ENCODE measurements around the gene HSD17B1.
"Not testable (repeated sequence)": the region's sequence is repeated elsewhere in the genome, so short reads cannot be mapped to it uniquely, and the experiment has no call there.

Gene HSD17B1

DNA sequence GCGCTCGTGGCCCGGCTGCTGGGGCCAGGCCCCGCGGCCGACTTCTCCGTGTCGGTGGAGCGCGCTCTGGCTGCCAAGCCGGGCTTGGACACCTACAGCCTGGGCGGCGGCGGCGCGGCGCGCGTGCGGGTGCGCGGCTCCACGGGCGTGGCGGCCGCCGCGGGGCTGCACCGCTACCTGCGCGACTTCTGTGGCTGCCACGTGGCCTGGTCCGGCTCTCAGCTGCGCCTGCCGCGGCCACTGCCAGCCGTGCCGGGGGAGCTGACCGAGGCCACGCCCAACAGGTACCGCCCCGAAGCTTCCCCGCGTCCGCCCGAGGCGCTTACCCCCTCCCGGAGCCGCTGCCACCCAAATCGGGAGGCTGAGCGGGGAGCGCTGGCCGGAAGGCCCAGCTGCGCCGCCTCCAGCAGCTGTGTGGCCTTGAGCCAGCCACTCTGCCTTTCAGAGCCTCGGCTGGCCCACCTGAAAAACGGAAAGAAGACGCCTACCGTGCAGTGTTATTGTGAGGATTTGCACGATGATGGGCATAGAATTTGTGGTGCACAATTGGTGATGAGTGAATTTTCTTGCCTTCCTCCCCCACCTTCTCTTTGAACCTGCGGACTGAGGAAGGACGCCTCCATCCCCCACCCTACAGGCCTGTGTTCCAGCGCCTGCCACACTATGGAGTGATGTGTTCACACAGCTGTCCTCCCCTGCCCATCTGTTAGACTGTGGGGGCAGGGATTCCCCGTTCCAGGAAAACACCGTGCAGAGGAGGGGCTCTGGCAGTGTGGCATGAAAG is 16.2 kb upstream of the HSD17B1 start:
- H3K4me3 ChIP-seq (ENCODE audit: low read depth, low read length) = peak overlapping the region; percentile 71
- TF ChIP-seq, protein P1, sequence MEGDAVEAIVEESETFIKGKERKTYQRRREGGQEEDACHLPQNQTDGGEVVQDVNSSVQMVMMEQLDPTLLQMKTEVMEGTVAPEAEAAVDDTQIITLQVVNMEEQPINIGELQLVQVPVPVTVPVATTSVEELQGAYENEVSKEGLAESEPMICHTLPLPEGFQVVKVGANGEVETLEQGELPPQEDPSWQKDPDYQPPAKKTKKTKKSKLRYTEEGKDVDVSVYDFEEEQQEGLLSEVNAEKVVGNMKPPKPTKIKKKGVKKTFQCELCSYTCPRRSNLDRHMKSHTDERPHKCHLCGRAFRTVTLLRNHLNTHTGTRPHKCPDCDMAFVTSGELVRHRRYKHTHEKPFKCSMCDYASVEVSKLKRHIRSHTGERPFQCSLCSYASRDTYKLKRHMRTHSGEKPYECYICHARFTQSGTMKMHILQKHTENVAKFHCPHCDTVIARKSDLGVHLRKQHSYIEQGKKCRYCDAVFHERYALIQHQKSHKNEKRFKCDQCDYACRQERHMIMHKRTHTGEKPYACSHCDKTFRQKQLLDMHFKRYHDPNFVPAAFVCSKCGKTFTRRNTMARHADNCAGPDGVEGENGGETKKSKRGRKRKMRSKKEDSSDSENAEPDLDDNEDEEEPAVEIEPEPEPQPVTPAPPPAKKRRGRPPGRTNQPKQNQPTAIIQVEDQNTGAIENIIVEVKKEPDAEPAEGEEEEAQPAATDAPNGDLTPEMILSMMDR (IDR thresholded peaks at IDR 0.05; ENCODE audit: low read depth, low read length) = no peak
- no peaks in the 10 kb centered on the region for H3K27me3 ChIP-seq (ENCODE audit: insufficient read depth, low read depth, severe bottlenecking)
- H3K27ac ChIP-seq = peak overlapping the region; percentile 96
- peaks cover 30% of the 10 kb centered on the region for H3K36me3 ChIP-seq
- H3K9me3 ChIP-seq (ENCODE audit: severe bottlenecking) = no peaks in the 10 kb centered on the region
- DNase-seq = peak; percentile 92

DNA sequence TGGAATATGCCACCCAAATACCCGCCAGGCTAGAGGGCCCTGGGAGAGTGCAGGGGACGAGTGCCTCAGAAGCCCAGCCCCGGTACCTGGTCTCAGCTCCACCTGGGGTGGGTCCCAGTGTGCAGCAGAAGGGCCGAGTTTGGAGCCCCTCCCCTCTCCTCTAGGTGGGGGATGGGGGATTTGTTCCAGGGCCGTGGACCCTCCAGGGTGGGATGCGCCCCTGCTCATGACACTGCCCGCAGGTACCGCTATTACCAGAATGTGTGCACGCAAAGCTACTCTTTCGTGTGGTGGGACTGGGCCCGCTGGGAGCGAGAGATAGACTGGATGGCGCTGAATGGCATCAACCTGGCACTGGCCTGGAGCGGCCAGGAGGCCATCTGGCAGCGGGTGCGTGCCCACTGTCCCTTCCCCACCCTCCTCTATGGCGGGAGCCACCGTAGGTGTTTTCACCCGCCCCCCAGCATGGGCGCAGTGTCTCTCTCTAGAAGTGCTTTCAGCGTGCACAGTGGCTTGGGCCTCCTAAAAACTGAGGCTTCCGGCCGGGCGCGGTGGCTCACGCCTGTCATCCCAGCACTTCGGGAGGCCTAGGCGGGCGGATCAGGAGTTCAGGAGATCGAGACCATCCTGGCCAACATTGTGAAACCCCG is 15.4 kb upstream of the HSD17B1 start:
- no peaks in the 10 kb centered on the region for H3K27me3 ChIP-seq (ENCODE audit: insufficient read depth, low read depth, severe bottlenecking)
- TF ChIP-seq, protein P1 (IDR thresholded peaks at IDR 0.05; ENCODE audit: low read depth, low read length) = no peak
- peak overlapping the region; percentile 71 for H3K4me3 ChIP-seq (ENCODE audit: low read depth, low read length)
- no peaks in the 10 kb centered on the region for H3K9me3 ChIP-seq (ENCODE audit: severe bottlenecking)
- peaks cover 37% of the 10 kb centered on the region for H3K36me3 ChIP-seq
- no peak for DNase-seq
- H3K27ac ChIP-seq = peak overlapping the region; percentile 96

DNA sequence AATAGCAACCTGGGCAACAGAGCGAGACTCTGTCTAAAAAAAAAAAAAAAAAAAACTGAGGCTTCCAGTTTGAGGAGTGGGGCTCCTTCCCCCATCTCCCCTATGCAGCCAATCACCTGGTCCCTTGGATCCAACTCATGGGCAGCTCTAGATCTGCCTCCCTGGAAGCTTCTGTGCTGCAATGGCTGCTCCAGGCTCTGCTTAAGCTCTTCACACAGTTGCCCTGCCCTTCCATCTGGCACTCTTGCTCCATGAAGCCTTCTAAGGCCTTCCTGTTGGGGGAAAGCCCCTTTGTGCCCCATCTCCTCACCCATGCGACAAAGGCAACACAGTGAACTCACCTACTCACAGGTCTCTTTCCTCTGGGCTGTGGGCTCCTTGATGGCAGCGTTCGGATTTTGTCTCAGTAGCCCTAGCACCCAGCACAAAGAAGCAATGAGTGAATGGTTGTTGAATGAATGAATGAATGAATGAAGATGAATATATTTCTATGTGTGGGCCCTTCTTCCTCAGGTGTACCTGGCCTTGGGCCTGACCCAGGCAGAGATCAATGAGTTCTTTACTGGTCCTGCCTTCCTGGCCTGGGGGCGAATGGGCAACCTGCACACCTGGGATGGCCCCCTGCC is 14.8 kb upstream of the HSD17B1 start:
- Histone ChIP-seq H3K36me3 (peaks cover 43% of the 10 kb centered on the region), H3K27me3 (ENCODE audit: insufficient read depth, low read depth, severe bottlenecking) (no peaks in the 10 kb centered on the region), H3K9me3 (ENCODE audit: severe bottlenecking) (no peaks in the 10 kb centered on the region), H3K27ac (peak overlapping the region; percentile 96), H3K4me3 (ENCODE audit: low read depth, low read length) (no peak overlapping the region)
- TF ChIP-seq, protein P1 (IDR thresholded peaks at IDR 0.05; ENCODE audit: low read depth, low read length) = no peak
- DNase-seq = peak; percentile 75

DNA sequence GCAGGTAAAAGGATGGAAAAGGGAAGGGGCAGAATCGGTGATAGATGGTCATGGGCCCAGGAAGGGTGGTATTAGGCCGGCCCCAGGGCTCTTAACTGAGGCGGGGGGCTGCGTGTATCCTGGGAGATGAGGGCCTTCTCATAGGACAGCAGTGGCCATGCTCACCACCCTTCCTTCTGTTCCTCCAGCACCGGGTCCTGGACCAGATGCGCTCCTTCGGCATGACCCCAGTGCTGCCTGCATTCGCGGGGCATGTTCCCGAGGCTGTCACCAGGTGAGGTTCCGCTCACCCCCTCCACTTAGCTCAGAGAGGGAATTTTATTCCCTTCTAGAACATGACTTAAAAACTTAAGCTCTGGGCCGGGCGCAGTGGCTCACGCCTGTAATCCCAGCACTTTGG is 14.2 kb upstream of the HSD17B1 start:
- TF ChIP-seq, protein P1 (IDR thresholded peaks at IDR 0.05; ENCODE audit: low read depth, low read length) = no peak
- Histone ChIP-seq H3K36me3 (peaks cover 49% of the 10 kb centered on the region), H3K27ac (peak overlapping the region; percentile 96)

DNA sequence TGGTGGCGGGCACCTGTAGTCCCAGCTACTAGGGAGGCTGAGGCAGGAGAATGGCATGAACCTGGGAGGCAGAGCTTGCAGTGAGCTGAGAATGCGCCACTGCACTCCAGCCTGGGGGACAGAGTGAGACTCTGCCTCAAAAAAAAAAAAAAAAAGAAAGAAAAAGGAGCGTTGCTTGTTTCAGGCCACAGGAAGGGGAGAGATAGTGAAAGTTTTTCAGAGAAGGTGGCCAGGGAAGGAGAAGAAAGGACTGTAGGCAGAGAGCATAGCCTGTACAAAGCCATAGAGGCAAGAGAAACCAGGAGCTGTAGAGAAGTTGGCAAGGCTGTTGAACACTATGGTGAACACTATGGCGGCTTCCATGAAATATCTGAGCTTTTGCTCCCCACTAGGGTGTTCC is 12.2 kb upstream of the HSD17B1 start:
- H3K27me3 ChIP-seq (ENCODE audit: insufficient read depth, low read depth, severe bottlenecking); H3K4me3 ChIP-seq (ENCODE audit: low read depth, low read length); DNase-seq; H3K9me3 ChIP-seq (ENCODE audit: severe bottlenecking); H3K27ac ChIP-seq: not testable (repeated sequence)
- peaks cover 66% of the 10 kb centered on the region for H3K36me3 ChIP-seq

More for the DNA sequence above, 14.2 kb upstream of the HSD17B1 start:
- no peak for DNase-seq
- no peaks in the 10 kb centered on the region for H3K9me3 ChIP-seq (ENCODE audit: severe bottlenecking)
- H3K27me3 ChIP-seq (ENCODE audit: insufficient read depth, low read depth, severe bottlenecking) = no peaks in the 10 kb centered on the region
- no peak overlapping the region for H3K4me3 ChIP-seq (ENCODE audit: low read depth, low read length)
